Measurements from ENCODE around the gene MTHFD1L. TPM values are rescaled to one million over a fixed set of nuclear protein-coding genes. Genes with fewer than 3 reads are reported as not detected.

MTHFD1L gene
- total RNA-seq, 1 donor from 2014 or later = 66.0 TPM

DNA sequence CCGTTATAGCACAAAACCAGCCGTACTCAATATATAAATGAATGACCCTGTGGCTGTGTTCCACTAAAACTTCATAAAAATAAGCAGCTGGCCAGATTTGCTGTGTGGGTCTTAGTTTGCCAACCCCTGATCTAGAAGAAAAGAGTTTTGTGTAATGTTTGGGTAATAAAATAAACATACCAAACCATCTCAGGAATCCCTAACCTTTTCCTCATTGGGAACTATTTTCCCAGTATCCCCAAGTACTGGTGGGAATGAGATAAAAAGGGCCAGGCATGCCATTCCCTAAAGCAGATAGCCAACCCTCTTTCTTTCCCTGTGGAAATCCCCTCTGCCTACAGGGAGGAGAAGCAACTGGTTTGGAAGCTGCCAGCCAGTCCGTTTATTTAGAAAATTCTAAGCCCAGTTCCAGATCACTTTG is 205.1 kb downstream of the MTHFD1L start:
- Mint-ChIP-seq H3K36me3 (ENCODE audit: low read depth, unreplicated experiment) (no peaks in the 10 kb centered on the region), H3K27me3 (ENCODE audit: unreplicated experiment) (no peaks in the 10 kb centered on the region), H3K27ac (ENCODE audit: unreplicated experiment) (no peak overlapping the region), H3K4me1 (ENCODE audit: unreplicated experiment) (peaks cover 4% of the 10 kb centered on the region), H3K4me3 (ENCODE audit: unreplicated experiment) (no peak overlapping the region), H3K9me3 (ENCODE audit: unreplicated experiment) (no peaks in the 10 kb centered on the region)
- DNase-seq (ENCODE audit: low spot score) = no peak
- TF ChIP-seq, protein P1, sequence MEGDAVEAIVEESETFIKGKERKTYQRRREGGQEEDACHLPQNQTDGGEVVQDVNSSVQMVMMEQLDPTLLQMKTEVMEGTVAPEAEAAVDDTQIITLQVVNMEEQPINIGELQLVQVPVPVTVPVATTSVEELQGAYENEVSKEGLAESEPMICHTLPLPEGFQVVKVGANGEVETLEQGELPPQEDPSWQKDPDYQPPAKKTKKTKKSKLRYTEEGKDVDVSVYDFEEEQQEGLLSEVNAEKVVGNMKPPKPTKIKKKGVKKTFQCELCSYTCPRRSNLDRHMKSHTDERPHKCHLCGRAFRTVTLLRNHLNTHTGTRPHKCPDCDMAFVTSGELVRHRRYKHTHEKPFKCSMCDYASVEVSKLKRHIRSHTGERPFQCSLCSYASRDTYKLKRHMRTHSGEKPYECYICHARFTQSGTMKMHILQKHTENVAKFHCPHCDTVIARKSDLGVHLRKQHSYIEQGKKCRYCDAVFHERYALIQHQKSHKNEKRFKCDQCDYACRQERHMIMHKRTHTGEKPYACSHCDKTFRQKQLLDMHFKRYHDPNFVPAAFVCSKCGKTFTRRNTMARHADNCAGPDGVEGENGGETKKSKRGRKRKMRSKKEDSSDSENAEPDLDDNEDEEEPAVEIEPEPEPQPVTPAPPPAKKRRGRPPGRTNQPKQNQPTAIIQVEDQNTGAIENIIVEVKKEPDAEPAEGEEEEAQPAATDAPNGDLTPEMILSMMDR (IDR thresholded peaks at IDR 0.05; ENCODE audit: unreplicated experiment) = no peak

DNA sequence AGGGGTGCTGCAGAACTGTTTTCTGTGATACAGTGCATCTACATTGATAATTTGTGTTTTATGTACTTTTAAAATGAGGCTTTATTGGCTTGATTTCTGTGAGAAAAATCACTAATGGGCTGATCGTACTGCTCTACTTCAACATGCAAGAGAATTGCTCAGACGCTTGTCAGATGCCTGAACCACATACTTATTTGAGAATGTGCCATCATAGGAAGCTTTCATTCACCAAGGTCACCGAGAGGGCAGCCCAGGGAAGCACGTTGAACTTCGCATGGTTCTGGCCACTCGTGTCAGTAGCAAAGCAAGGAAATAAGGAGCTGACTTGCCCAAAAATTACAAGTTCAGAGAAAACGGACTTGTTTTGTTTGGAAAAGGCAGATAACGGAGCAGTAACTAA is 205.8 kb downstream of the MTHFD1L start:
- Mint-ChIP-seq H3K4me1 (ENCODE audit: unreplicated experiment) (peaks cover 4% of the 10 kb centered on the region), H3K27ac (ENCODE audit: unreplicated experiment) (no peak overlapping the region), H3K9me3 (ENCODE audit: unreplicated experiment) (no peaks in the 10 kb centered on the region), H3K27me3 (ENCODE audit: unreplicated experiment) (no peaks in the 10 kb centered on the region), H3K36me3 (ENCODE audit: low read depth, unreplicated experiment) (no peaks in the 10 kb centered on the region), H3K4me3 (ENCODE audit: unreplicated experiment) (no peak overlapping the region)
- TF ChIP-seq, protein P1 (IDR thresholded peaks at IDR 0.05; ENCODE audit: unreplicated experiment) = no peak
- no peak for DNase-seq (ENCODE audit: low spot score)

DNA sequence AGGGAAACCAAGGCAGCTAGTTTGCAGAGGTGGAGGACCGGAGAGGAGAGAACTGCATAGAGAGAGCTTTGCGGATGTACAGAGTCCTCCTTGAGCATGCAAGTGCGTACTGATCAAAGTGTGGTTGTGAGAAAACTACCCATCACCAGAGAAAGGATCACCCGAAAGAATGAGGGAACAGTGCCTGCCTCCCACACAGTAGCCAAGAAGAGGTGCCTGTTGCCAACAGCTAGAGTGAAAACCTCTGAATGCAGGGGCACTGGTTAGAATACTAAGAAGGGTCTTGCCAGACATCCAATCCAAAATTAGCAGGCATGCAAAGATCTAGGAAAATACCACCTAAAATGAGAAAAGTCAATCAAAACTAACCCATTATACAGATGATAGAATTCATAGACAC is 207.6 kb downstream of the MTHFD1L start:
- TF ChIP-seq, protein P1 (IDR thresholded peaks at IDR 0.05; ENCODE audit: unreplicated experiment) = no peak
- no peaks in the 10 kb centered on the region for H3K9me3 Mint-ChIP-seq (ENCODE audit: unreplicated experiment)
- no peak for DNase-seq (ENCODE audit: low spot score)
- H3K27me3 Mint-ChIP-seq (ENCODE audit: unreplicated experiment) = no peaks in the 10 kb centered on the region
- H3K4me1 Mint-ChIP-seq (ENCODE audit: unreplicated experiment) = no peaks in the 10 kb centered on the region
- H3K27ac Mint-ChIP-seq (ENCODE audit: unreplicated experiment) = no peak overlapping the region
- H3K4me3 Mint-ChIP-seq (ENCODE audit: unreplicated experiment) = no peak overlapping the region
- no peaks in the 10 kb centered on the region for H3K36me3 Mint-ChIP-seq (ENCODE audit: low read depth, unreplicated experiment)

DNA sequence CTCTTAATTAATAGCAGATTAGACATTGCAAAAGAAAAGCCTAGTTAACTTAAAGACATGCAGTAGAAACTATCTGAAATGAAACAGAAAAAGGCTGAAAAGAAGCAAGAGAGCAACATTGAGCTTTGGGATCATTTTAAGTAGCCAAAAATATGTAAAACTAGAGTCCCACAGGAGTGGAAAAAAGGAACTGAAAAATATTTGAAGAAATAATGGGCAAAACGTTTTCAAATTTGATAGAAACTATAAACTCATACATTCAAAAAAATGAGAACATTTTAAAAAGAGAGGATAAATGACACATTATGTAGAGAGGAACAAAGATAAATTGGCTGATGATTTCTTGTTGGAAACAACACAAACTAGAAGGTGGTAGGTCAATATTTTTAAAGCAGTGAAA is 208.2 kb downstream of the MTHFD1L start:
- Mint-ChIP-seq H3K27me3 (ENCODE audit: unreplicated experiment) (no peaks in the 10 kb centered on the region), H3K4me3 (ENCODE audit: unreplicated experiment) (no peak overlapping the region), H3K27ac (ENCODE audit: unreplicated experiment) (no peak overlapping the region), H3K9me3 (ENCODE audit: unreplicated experiment) (no peaks in the 10 kb centered on the region), H3K36me3 (ENCODE audit: low read depth, unreplicated experiment) (peaks cover under 1% of the 10 kb centered on the region), H3K4me1 (ENCODE audit: unreplicated experiment) (no peaks in the 10 kb centered on the region)
- TF ChIP-seq, protein P1 (IDR thresholded peaks at IDR 0.05; ENCODE audit: unreplicated experiment) = no peak
- no peak for DNase-seq (ENCODE audit: low spot score)

DNA sequence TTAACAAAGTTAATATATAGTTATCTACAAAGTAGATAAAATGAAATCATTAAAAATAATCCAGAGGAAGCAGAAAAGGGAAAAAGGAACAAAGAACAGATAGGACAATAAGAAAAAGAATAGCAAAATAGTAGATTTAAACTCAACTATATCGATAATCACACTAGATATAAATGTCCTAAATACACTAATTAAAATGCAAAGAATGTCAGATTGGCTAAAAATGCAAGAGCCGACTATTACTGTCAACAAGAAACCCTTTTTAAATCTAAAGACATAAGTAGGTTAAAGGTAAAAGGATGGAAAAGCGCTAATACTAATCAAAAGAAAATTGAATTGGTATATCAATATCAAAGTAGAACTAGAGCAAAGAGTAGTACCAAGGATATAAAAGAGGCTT is 209.5 kb downstream of the MTHFD1L start:
- TF ChIP-seq, protein P1 (IDR thresholded peaks at IDR 0.05; ENCODE audit: unreplicated experiment) = no peak
- Mint-ChIP-seq H3K4me1 (ENCODE audit: unreplicated experiment) (peaks cover 4% of the 10 kb centered on the region), H3K27me3 (ENCODE audit: unreplicated experiment) (no peaks in the 10 kb centered on the region), H3K9me3 (ENCODE audit: unreplicated experiment) (no peaks in the 10 kb centered on the region), H3K27ac (ENCODE audit: unreplicated experiment) (no peak overlapping the region), H3K4me3 (ENCODE audit: unreplicated experiment) (no peak overlapping the region), H3K36me3 (ENCODE audit: low read depth, unreplicated experiment) (peaks cover 7% of the 10 kb centered on the region)
- no peak for DNase-seq (ENCODE audit: low spot score)
